ENCODE measurements around the gene DDI2.

Gene DDI2

DNA sequence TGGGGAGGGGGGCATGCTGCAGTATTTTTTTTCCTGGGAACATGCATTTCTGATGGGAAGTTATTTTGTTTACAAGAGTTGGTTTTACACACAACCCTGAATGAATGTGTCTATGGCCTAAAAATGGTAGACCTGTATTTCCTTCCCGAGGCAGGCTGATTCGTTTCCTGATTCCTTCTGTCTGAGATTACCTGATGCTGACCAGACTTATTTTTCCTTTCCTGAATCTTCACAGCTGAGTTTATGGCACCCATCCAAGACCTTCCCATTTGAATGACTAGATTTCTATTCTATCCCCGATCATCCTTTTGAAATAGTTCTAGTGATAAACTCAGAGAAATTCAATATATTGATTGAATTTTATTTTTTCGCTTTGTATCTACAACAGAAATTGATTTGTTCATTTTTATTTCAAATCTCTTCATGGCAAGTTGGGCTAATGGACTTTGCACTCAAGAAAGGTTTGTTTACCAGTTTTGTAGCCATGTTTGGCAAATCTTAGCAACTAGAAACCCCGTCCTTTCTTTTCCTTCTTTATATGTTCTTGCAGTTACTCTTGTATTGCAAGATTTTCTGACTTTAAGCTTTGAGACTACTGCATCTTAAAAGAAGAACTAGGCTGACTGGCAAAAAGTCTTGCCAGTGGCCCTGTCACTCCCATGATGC, 51.0 kb downstream of the DDI2 start:
- Histone ChIP-seq H3K27me3 (ENCODE audit: insufficient read depth, low read length, poor library complexity) (no peaks in the 10 kb centered on the region), H3K27ac (ENCODE audit: low read length) (no peak overlapping the region), H4K20me1 (ENCODE audit: insufficient read depth, low read length) (peaks cover 6% of the 10 kb centered on the region), H3K36me3 (ENCODE audit: insufficient read depth, low read length) (no peaks in the 10 kb centered on the region), H3K4me2 (ENCODE audit: insufficient read depth, low read length) (no peak overlapping the region), H3K9me3 (ENCODE audit: insufficient read depth, low read length, severe bottlenecking) (no peaks in the 10 kb centered on the region), H3K4me1 (ENCODE audit: insufficient read depth, low read length) (no peaks in the 10 kb centered on the region), H3K4me3 (ENCODE audit: low read depth in 1 of 2, low read length in 2 of 2) (no peak overlapping the region), H2AFZ (ENCODE audit: low read depth, low read length) (no peak overlapping the region), H3K79me2 (ENCODE audit: insufficient read depth, low read length) (no peaks in the 10 kb centered on the region), H3K9ac (ENCODE audit: low read depth, low read length) (no peak overlapping the region)
- TF ChIP-seq, protein P1, sequence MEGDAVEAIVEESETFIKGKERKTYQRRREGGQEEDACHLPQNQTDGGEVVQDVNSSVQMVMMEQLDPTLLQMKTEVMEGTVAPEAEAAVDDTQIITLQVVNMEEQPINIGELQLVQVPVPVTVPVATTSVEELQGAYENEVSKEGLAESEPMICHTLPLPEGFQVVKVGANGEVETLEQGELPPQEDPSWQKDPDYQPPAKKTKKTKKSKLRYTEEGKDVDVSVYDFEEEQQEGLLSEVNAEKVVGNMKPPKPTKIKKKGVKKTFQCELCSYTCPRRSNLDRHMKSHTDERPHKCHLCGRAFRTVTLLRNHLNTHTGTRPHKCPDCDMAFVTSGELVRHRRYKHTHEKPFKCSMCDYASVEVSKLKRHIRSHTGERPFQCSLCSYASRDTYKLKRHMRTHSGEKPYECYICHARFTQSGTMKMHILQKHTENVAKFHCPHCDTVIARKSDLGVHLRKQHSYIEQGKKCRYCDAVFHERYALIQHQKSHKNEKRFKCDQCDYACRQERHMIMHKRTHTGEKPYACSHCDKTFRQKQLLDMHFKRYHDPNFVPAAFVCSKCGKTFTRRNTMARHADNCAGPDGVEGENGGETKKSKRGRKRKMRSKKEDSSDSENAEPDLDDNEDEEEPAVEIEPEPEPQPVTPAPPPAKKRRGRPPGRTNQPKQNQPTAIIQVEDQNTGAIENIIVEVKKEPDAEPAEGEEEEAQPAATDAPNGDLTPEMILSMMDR (IDR thresholded peaks at IDR 0.05; ENCODE audit: borderline replicate concordance, extremely low read depth, low read length, poor library complexity, severe bottlenecking) = no peak
- TF ChIP-seq EZH2 (IDR thresholded peaks at IDR 0.05; ENCODE audit: borderline replicate concordance, low read depth, low read length, severe bottlenecking) = no peak
- no peak for DNase-seq
- ATAC-seq (ENCODE audit: insufficient read depth, low read depth) = no peak

DNA sequence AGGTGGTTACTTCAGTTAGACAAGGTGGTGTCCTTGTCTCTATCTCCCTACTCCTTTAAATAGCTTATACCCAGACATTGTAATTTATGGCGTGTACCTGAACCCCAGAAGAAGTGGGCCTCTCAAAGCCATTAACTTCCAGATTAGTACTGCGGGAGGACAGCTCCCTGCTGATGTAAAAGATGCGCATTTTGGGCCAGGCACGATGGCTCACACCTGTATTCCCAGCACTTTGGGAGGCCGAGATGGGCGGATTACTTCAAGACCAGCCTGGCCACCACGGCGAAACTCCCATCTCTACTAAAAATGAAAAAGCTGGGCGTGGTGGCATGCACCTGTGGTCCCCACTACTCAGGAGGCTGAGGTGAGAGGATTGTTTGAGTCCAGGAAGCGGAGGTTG, 51.8 kb downstream of the DDI2 start:
- DNase-seq (no peak), ATAC-seq (ENCODE audit: insufficient read depth, low read depth) (no peak)
- Histone ChIP-seq H3K36me3 (ENCODE audit: insufficient read depth, low read length) (no peaks in the 10 kb centered on the region), H3K79me2 (ENCODE audit: insufficient read depth, low read length) (no peaks in the 10 kb centered on the region), H3K9me3 (ENCODE audit: insufficient read depth, low read length, severe bottlenecking) (no peaks in the 10 kb centered on the region), H3K9ac (ENCODE audit: low read depth, low read length) (no peak overlapping the region), H3K27me3 (ENCODE audit: insufficient read depth, low read length, poor library complexity) (no peaks in the 10 kb centered on the region), H3K4me3 (ENCODE audit: low read depth in 1 of 2, low read length in 2 of 2) (no peak overlapping the region), H2AFZ (ENCODE audit: low read depth, low read length) (no peak overlapping the region), H3K4me1 (ENCODE audit: insufficient read depth, low read length) (no peaks in the 10 kb centered on the region), H4K20me1 (ENCODE audit: insufficient read depth, low read length) (peaks cover 6% of the 10 kb centered on the region), H3K27ac (ENCODE audit: low read length) (no peak overlapping the region), H3K4me2 (ENCODE audit: insufficient read depth, low read length) (no peak overlapping the region)
- TF ChIP-seq EZH2 (IDR thresholded peaks at IDR 0.05; ENCODE audit: borderline replicate concordance, low read depth, low read length, severe bottlenecking) = no peak
- TF ChIP-seq, protein P1 (IDR thresholded peaks at IDR 0.05; ENCODE audit: borderline replicate concordance, extremely low read depth, low read length, poor library complexity, severe bottlenecking) = no peak

DNA sequence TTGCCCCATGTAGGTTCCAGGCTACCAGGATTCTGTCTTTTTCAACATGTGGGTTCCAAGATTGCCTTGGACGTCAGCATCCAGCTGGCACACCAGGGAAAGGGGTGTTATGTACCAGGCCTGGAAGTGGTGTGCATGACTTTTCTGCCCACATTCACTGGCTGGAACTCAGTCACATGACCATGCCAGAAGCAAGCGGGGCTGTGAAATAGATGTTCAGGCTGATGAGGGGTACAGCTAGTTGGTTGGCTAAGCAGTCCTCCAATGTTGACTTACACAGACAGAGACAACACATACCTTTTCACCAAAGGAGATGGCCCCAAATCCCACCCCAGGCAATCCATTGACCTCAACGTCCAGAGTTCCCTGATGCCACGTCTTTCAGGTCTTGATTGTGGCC, 52.6 kb downstream of the DDI2 start:
- Histone ChIP-seq H3K4me3 (ENCODE audit: low read depth in 1 of 2, low read length in 2 of 2) (no peak overlapping the region), H3K4me1 (ENCODE audit: insufficient read depth, low read length) (no peaks in the 10 kb centered on the region), H3K9me3 (ENCODE audit: insufficient read depth, low read length, severe bottlenecking) (no peaks in the 10 kb centered on the region), H2AFZ (ENCODE audit: low read depth, low read length) (no peak overlapping the region), H3K27ac (ENCODE audit: low read length) (no peak overlapping the region), H3K79me2 (ENCODE audit: insufficient read depth, low read length) (no peaks in the 10 kb centered on the region), H3K27me3 (ENCODE audit: insufficient read depth, low read length, poor library complexity) (no peaks in the 10 kb centered on the region), H3K36me3 (ENCODE audit: insufficient read depth, low read length) (no peaks in the 10 kb centered on the region), H4K20me1 (ENCODE audit: insufficient read depth, low read length) (peaks cover 2% of the 10 kb centered on the region; the same call in 1 of the 2 replicates), H3K9ac (ENCODE audit: low read depth, low read length) (no peak overlapping the region), H3K4me2 (ENCODE audit: insufficient read depth, low read length) (no peak overlapping the region)
- TF ChIP-seq, protein P1 (IDR thresholded peaks at IDR 0.05; ENCODE audit: borderline replicate concordance, extremely low read depth, low read length, poor library complexity, severe bottlenecking) = no peak
- TF ChIP-seq EZH2 (IDR thresholded peaks at IDR 0.05; ENCODE audit: borderline replicate concordance, low read depth, low read length, severe bottlenecking) = no peak
- ATAC-seq (ENCODE audit: insufficient read depth, low read depth) (no peak), DNase-seq (no peak)
